ENCODE measurements around the gene FREM3.
A peak's percentile ranks its signal among the peaks of the same experiment; 100 is the strongest.
"Not testable (repeated sequence)": the region's sequence is repeated elsewhere in the genome, so short reads cannot be mapped to it uniquely, and the experiment has no call there.

The FREM3 gene

GRCh38 chr4:143701365-143701764, 890 bp upstream of the FREM3 start:
- ATAC-seq (ENCODE audit: low read depth) = no peak
- Mint-ChIP-seq H3K4me3 (peak overlapping the region; percentile 43), H3K27me3 (peaks cover 25% of the 10 kb centered on the region)

GRCh38 chr4:143700046-143700415, 444 bp downstream of the FREM3 start:
- H3K27ac Mint-ChIP-seq = no peak overlapping the region
- H3K36me3 Mint-ChIP-seq = no peaks in the 10 kb centered on the region
- H3K4me3 Mint-ChIP-seq = no peak overlapping the region
- H3K4me1 Mint-ChIP-seq = peaks cover 4% of the 10 kb centered on the region
- ATAC-seq (ENCODE audit: low read depth) (no peak), DNase-seq (ENCODE audit: low spot score in 2 of 2) (no peak)
- H3K27me3 Mint-ChIP-seq = peaks cover 28% of the 10 kb centered on the region
- no peaks in the 10 kb centered on the region for H3K9me3 Mint-ChIP-seq

More at GRCh38 chr4:143701365-143701764, 890 bp upstream of the FREM3 start:
- DNase-seq (ENCODE audit: low spot score in 2 of 2) = no peak
- Mint-ChIP-seq H3K9me3 (no peaks in the 10 kb centered on the region), H3K27ac (no peak overlapping the region), H3K36me3 (no peaks in the 10 kb centered on the region), H3K4me1 (peaks cover 4% of the 10 kb centered on the region)

GRCh38 chr4:143699331-143700045, 987 bp downstream of the FREM3 start:
- ATAC-seq (ENCODE audit: low read depth) (no peak), DNase-seq (ENCODE audit: low spot score in 2 of 2) (no peak)
- peaks cover 4% of the 10 kb centered on the region for H3K4me1 Mint-ChIP-seq
- no peaks in the 10 kb centered on the region for H3K36me3 Mint-ChIP-seq
- H3K4me3 Mint-ChIP-seq = no peak overlapping the region
- H3K27ac Mint-ChIP-seq = no peak overlapping the region
- no peaks in the 10 kb centered on the region for H3K9me3 Mint-ChIP-seq
- H3K27me3 Mint-ChIP-seq = peaks cover 28% of the 10 kb centered on the region

- Mint-ChIP-seq H3K27ac (no peak overlapping the region), H3K4me1 (no peaks in the 10 kb centered on the region), H3K27me3 (peaks cover 13% of the 10 kb centered on the region), H3K9me3 (no peaks in the 10 kb centered on the region), H3K4me3 (no peak overlapping the region), H3K36me3 (no peaks in the 10 kb centered on the region)
- no peak for DNase-seq (ENCODE audit: low spot score in 2 of 2)
- no peak for ATAC-seq (ENCODE audit: low read depth)
These were observed 6.6 kb downstream of the FREM3 start for GRCh38 chr4:143693856-143694255.

- Mint-ChIP-seq H3K4me1 (no peaks in the 10 kb centered on the region), H3K27me3 (peaks cover 3% of the 10 kb centered on the region), H3K36me3 (no peaks in the 10 kb centered on the region), H3K4me3 (no peak overlapping the region), H3K27ac (no peak overlapping the region), H3K9me3 (no peaks in the 10 kb centered on the region)
- DNase-seq (ENCODE audit: low spot score in 2 of 2) (no peak), ATAC-seq (ENCODE audit: low read depth) (no peak)
These were observed 8.2 kb downstream of the FREM3 start for GRCh38 chr4:143692241-143692640.

GRCh38 chr4:143679434-143679833, 21.0 kb downstream of the FREM3 start:
- Mint-ChIP-seq H3K4me1 (no peaks in the 10 kb centered on the region), H3K36me3 (peaks cover 6% of the 10 kb centered on the region), H3K9me3 (peaks cover 4% of the 10 kb centered on the region), H3K27ac (no peak overlapping the region), H3K27me3 (peaks cover 4% of the 10 kb centered on the region), H3K4me3 (no peak overlapping the region)
- DNase-seq (ENCODE audit: low spot score in 2 of 2) (no peak), ATAC-seq (ENCODE audit: low read depth) (no peak)

GRCh38 chr4:143673629-143674028, 26.8 kb downstream of the FREM3 start:
- H3K27me3 Mint-ChIP-seq; DNase-seq (ENCODE audit: low spot score in 2 of 2); H3K27ac Mint-ChIP-seq; H3K36me3 Mint-ChIP-seq; ATAC-seq (ENCODE audit: low read depth); H3K9me3 Mint-ChIP-seq; H3K4me1 Mint-ChIP-seq; H3K4me3 Mint-ChIP-seq: not testable (repeated sequence)

- peaks cover 4% of the 10 kb centered on the region for H3K9me3 Mint-ChIP-seq
- peaks cover 5% of the 10 kb centered on the region for H3K36me3 Mint-ChIP-seq
- DNase-seq (ENCODE audit: low spot score in 2 of 2) (no peak), ATAC-seq (ENCODE audit: low read depth) (no peak)
- no peak overlapping the region for H3K4me3 Mint-ChIP-seq
- no peak overlapping the region for H3K27ac Mint-ChIP-seq
- peaks cover 6% of the 10 kb centered on the region for H3K27me3 Mint-ChIP-seq
- no peaks in the 10 kb centered on the region for H3K4me1 Mint-ChIP-seq
These were observed 31.4 kb downstream of the FREM3 start for GRCh38 chr4:143668930-143669552.

- Mint-ChIP-seq H3K27ac (no peak overlapping the region), H3K9me3 (peaks cover 6% of the 10 kb centered on the region), H3K4me1 (no peaks in the 10 kb centered on the region), H3K27me3 (peaks cover 3% of the 10 kb centered on the region), H3K36me3 (peaks cover 13% of the 10 kb centered on the region), H3K4me3 (no peak overlapping the region)
- DNase-seq (ENCODE audit: low spot score in 2 of 2) = no peak
- no peak for ATAC-seq (ENCODE audit: low read depth)
These were observed 33.0 kb downstream of the FREM3 start for GRCh38 chr4:143667461-143667860.

GRCh38 chr4:143658336-143658735, 42.1 kb downstream of the FREM3 start:
- Mint-ChIP-seq H3K4me1 (no peaks in the 10 kb centered on the region), H3K27ac (no peak overlapping the region), H3K9me3 (no peaks in the 10 kb centered on the region), H3K4me3 (no peak overlapping the region), H3K27me3 (no peaks in the 10 kb centered on the region), H3K36me3 (peaks cover 4% of the 10 kb centered on the region)
- ATAC-seq (ENCODE audit: low read depth) (no peak), DNase-seq (ENCODE audit: low spot score in 2 of 2) (no peak)

- Mint-ChIP-seq H3K27me3 (no peaks in the 10 kb centered on the region), H3K9me3 (peaks cover 1% of the 10 kb centered on the region), H3K27ac (no peak overlapping the region), H3K4me3 (no peak overlapping the region), H3K4me1 (no peaks in the 10 kb centered on the region), H3K36me3 (no peaks in the 10 kb centered on the region)
- DNase-seq (ENCODE audit: low spot score in 2 of 2) (no peak), ATAC-seq (ENCODE audit: low read depth) (no peak)
These were observed 45.9 kb downstream of the FREM3 start for GRCh38 chr4:143654571-143654970.

GRCh38 chr4:143653031-143653430, 47.4 kb downstream of the FREM3 start:
- Mint-ChIP-seq H3K9me3 (peaks cover 8% of the 10 kb centered on the region), H3K4me1 (no peaks in the 10 kb centered on the region), H3K27me3 (no peaks in the 10 kb centered on the region), H3K36me3 (peaks cover 7% of the 10 kb centered on the region), H3K27ac (no peak overlapping the region), H3K4me3 (no peak overlapping the region)
- ATAC-seq (ENCODE audit: low read depth) = no peak
- DNase-seq (ENCODE audit: low spot score in 2 of 2) = no peak

- ATAC-seq (ENCODE audit: low read depth) (no peak), DNase-seq (ENCODE audit: low spot score in 2 of 2) (no peak)
- H3K4me3 Mint-ChIP-seq = no peak overlapping the region
- H3K27me3 Mint-ChIP-seq = peaks cover 1% of the 10 kb centered on the region
- peaks cover 14% of the 10 kb centered on the region for H3K36me3 Mint-ChIP-seq
- no peak overlapping the region for H3K27ac Mint-ChIP-seq
- H3K9me3 Mint-ChIP-seq = peaks cover 16% of the 10 kb centered on the region
- no peaks in the 10 kb centered on the region for H3K4me1 Mint-ChIP-seq
These were observed 57.1 kb downstream of the FREM3 start for GRCh38 chr4:143643399-143643798.

GRCh38 chr4:143642611-143643010, 57.9 kb downstream of the FREM3 start:
- no peak for ATAC-seq (ENCODE audit: low read depth)
- no peaks in the 10 kb centered on the region for H3K4me1 Mint-ChIP-seq
- no peak overlapping the region for H3K27ac Mint-ChIP-seq
- DNase-seq (ENCODE audit: low spot score in 2 of 2) = no peak
- peaks cover 1% of the 10 kb centered on the region for H3K27me3 Mint-ChIP-seq
- peaks cover 12% of the 10 kb centered on the region for H3K9me3 Mint-ChIP-seq
- H3K4me3 Mint-ChIP-seq = no peak overlapping the region
- peaks cover 9% of the 10 kb centered on the region for H3K36me3 Mint-ChIP-seq

- ATAC-seq (ENCODE audit: low read depth) = no peak
- Mint-ChIP-seq H3K9me3 (peaks cover 6% of the 10 kb centered on the region), H3K27ac (no peak overlapping the region), H3K36me3 (no peaks in the 10 kb centered on the region), H3K4me1 (no peaks in the 10 kb centered on the region), H3K4me3 (no peak overlapping the region), H3K27me3 (peaks cover 1% of the 10 kb centered on the region)
- no peak for DNase-seq (ENCODE audit: low spot score in 2 of 2)
These were observed 59.1 kb downstream of the FREM3 start for GRCh38 chr4:143641361-143641760.

Measured in memory B cell (primary cell).